Lower leg skin (tissue), 3 donors: Measurements from ENCODE around the gene ARHGAP15.

ENCODE experiments used
- POLR2A ChIP-seq, 2 donors: fragments of 450-650 bp; IDR thresholded peaks; one replicate each; pipeline ENCODE4 v1.6.1; 2016 to 2017; ENCODE audit warnings: antibody characterized with exemption in 2 of 2, mild to moderate bottlenecking in 1 of 2, moderate library complexity in 1 of 2
- TF ChIP-seq, protein P1 (sequence below), 3 donors: fragments of 450-650 bp; IDR thresholded peaks; one replicate each; pipeline ENCODE4 v1.5.1; 2016; ENCODE audit warnings: antibody characterized with exemption in 3 of 3, mild to moderate bottlenecking in 3 of 3, moderate library complexity in 2 of 3

DNA sequence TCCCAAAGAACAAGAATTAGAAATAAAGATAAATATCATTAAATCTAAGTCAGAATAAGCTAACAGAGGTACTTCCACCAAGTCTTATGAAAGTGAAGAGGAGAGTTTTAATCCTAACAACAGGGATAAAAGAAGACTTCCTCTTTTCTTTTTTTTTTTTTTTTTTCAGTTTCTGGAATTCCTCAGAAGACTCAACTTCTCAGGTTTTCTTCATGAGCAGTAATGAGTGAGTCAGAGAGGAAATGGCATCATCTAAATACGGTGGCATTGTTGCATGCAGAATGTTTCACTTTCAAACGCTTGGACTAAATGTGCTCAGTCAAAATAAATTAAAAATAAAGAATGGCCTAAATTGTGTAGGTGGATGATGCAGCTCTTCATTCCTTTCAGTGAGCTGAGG, 45.6 kb upstream of the ARHGAP15 start:
- TF ChIP-seq, protein P1, sequence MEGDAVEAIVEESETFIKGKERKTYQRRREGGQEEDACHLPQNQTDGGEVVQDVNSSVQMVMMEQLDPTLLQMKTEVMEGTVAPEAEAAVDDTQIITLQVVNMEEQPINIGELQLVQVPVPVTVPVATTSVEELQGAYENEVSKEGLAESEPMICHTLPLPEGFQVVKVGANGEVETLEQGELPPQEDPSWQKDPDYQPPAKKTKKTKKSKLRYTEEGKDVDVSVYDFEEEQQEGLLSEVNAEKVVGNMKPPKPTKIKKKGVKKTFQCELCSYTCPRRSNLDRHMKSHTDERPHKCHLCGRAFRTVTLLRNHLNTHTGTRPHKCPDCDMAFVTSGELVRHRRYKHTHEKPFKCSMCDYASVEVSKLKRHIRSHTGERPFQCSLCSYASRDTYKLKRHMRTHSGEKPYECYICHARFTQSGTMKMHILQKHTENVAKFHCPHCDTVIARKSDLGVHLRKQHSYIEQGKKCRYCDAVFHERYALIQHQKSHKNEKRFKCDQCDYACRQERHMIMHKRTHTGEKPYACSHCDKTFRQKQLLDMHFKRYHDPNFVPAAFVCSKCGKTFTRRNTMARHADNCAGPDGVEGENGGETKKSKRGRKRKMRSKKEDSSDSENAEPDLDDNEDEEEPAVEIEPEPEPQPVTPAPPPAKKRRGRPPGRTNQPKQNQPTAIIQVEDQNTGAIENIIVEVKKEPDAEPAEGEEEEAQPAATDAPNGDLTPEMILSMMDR (IDR thresholded peaks at IDR 0.05), result no peak
- no peak for TF ChIP-seq POLR2A (IDR thresholded peaks at IDR 0.05)
